Neural cell (in vitro differentiated cells): ENCODE data around the gene KDM4B. TPM values are rescaled to one million over a fixed set of nuclear protein-coding genes. Genes with fewer than 3 reads are reported as not detected.

Source experiments
- H2AFZ ChIP-seq: fragments of 200-600, 300-800 bp; sonication (generic), shearing (Covaris generic); 2 replicates; pipeline ENCODE4 v1.6.0; 2014; ENCODE audit warnings: low read depth, mild to moderate bottlenecking, antibody characterized with exemption, low read length, moderate library complexity
- H3F3A ChIP-seq: fragments of 200-600 bp; shearing (Covaris generic); 2 replicates; pipeline ENCODE4 v1.6.1; 2016; ENCODE audit warnings: mild to moderate bottlenecking, moderate library complexity, mixed read lengths, antibody characterized with exemption, low read length; ENCODE audit not compliant: insufficient read depth, poor library complexity, severe bottlenecking
- H3K27ac ChIP-seq: fragments of 200-600, 300-800 bp; sonication (generic), shearing (Covaris generic); 2 replicates; pipeline ENCODE4 v1.5.1; 2014; ENCODE audit warnings: mild to moderate bottlenecking, low read length, moderate library complexity
- H3K27me3 ChIP-seq: fragments of 300-800, 200-600 bp; sonication (generic), shearing (Covaris generic); 2 replicates; pipeline ENCODE4 v1.6.0; 2014; ENCODE audit warnings: mild to moderate bottlenecking, low read depth, low read length, moderate library complexity; ENCODE audit not compliant: insufficient read depth
- H3K36me3 ChIP-seq: fragments of 300-800, 200-600 bp; sonication (generic), shearing (Covaris generic); 2 replicates; pipeline ENCODE4 v1.5.1; 2014; ENCODE audit warnings: mild to moderate bottlenecking, antibody characterized with exemption, low read length, moderate library complexity; ENCODE audit not compliant: insufficient read depth
- H3K4me2 ChIP-seq: fragments of 300-800, 200-600 bp; sonication (generic), shearing (Covaris generic); 2 replicates; pipeline ENCODE4 v1.6.0; 2014; ENCODE audit warnings: mild to moderate bottlenecking, low read length
- H3K4me3 ChIP-seq: fragments of 300-800, 200-600 bp; sonication (generic), shearing (Covaris generic); 2 replicates; pipeline ENCODE4 v1.5.1; 2014; ENCODE audit warnings: mild to moderate bottlenecking, low read length, moderate library complexity
- H3K79me2 ChIP-seq: fragments of 200-600 bp; shearing (Covaris generic); replicated peaks from 2 replicates; pipeline ENCODE4 v1.6.0; 2014; ENCODE audit warnings: mild to moderate bottlenecking, low read length, moderate library complexity; ENCODE audit not compliant: insufficient read depth
- H3K9ac ChIP-seq: fragments of 300-800, 200-600 bp; sonication (generic), shearing (Covaris generic); 2 replicates; pipeline ENCODE4 v1.6.1; 2016; ENCODE audit warnings: mild to moderate bottlenecking, low read length, mixed read lengths
- H3K9me2 ChIP-seq: fragments of 200-600 bp; shearing (Covaris generic); 2 replicates; pipeline ENCODE4 v1.6.1; 2016; ENCODE audit warnings: mild to moderate bottlenecking, low read length, mixed read lengths; ENCODE audit not compliant: insufficient read depth
- H3K9me3 ChIP-seq: fragments of 200-600, 300-800 bp; sonication (generic), shearing (Covaris generic); 2 replicates; pipeline ENCODE4 v1.6.1; 2016; ENCODE audit warnings: mild to moderate bottlenecking, mixed run types, low read length, moderate library complexity, mixed read lengths
- H4K20me1 ChIP-seq: fragments of 200-600 bp; shearing (Covaris generic); 2 replicates; pipeline ENCODE4 v1.6.1; 2016; ENCODE audit warnings: mild to moderate bottlenecking, mixed run types; ENCODE audit not compliant: insufficient read depth
- EP300 ChIP-seq: fragments of 450-650 bp; conservative IDR thresholded peaks from 2 replicates; pipeline ENCODE4 v1.6.1; 2014; ENCODE audit warnings: antibody characterized with exemption, mild to moderate bottlenecking, moderate library complexity; ENCODE audit not compliant: poor library complexity, severe bottlenecking
- EZH2 ChIP-seq: fragments of 200-600, 300-800 bp; shearing (Covaris generic), sonication (generic); IDR thresholded peaks from 2 replicates; pipeline ENCODE4 v1.6.1; 2014; ENCODE audit warnings: antibody characterized with exemption, low read length, borderline replicate concordance, mild to moderate bottlenecking; ENCODE audit not compliant: insufficient read depth, poor library complexity, severe bottlenecking
- MXI1 ChIP-seq: fragments of 450-650 bp; conservative IDR thresholded peaks from 2 replicates; pipeline ENCODE4 v1.6.1; 2014; ENCODE audit warnings: antibody characterized with exemption, mild to moderate bottlenecking; ENCODE audit not compliant: poor library complexity, severe bottlenecking
- POLR2AphosphoS5 ChIP-seq: IDR thresholded peaks from 2 replicates; pipeline ENCODE4 v1.6.1; 2012
- polyA plus RNA-seq: library from polyadenylated mRNA; depleted of rRNA; stranded (reverse); fragments of >200 nt; gene quantifications from 2 replicates; pipeline ENCODE4 v1.2.3, GENCODE V29; 2014
- TF ChIP-seq, protein P1 (sequence below): IDR thresholded peaks from 2 replicates; pipeline ENCODE4 v1.6.1; 2012; ENCODE audit warnings: borderline replicate concordance
- TF ChIP-seq, protein P2 (sequence below): fragments of 450-650 bp; IDR thresholded peaks from 2 replicates; pipeline ENCODE4 v1.5.1; 2014; ENCODE audit warnings: antibody characterized with exemption, mild to moderate bottlenecking, moderate library complexity; ENCODE audit not compliant: poor library complexity, severe bottlenecking

Gene KDM4B
- polyA plus RNA-seq, 1 donor from 2014 or later = 19.1 TPM

DNA sequence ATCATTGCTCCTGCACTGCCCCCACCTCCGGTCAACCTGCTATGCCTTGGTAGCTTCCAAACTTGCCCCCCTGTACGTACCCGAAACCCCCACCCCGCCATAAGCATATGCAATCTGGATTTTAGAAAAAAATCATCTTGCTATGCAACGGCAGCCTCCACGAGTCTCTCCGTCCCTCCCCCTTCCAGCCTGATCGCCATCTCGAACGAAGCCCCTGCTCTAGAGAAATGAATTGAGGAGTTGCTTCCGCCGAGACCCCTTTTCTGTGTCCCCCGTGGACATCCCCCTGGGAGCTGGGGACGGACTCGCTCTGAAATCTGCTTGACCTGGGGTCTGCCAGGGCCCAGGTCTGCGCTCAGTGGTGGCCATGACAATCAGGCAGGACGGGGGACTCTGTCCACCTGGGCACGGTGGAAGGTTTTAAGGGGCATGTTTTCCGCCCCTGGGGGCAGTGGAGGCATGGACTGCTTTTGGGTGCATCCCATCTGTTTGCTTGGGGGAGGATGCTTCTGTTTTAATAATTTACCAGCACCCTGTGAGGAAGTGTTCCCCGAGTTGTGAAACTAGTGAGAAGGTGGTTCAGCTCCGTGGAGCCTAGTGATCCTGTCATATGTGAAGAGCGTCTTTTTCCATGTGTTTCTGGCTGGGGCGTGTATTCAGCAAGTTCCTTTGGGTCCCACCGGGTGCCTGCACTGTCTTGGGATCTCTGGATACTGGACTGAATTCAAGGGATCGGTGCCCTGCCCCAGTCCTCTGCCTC, 1.0 kb downstream of the KDM4B start:
- H3K9ac ChIP-seq = peak overlapping the region; percentile 84
- H3F3A ChIP-seq = no peaks in the 10 kb centered on the region
- peaks cover 47% of the 10 kb centered on the region for H3K79me2 ChIP-seq
- H3K4me3 ChIP-seq = peak overlapping the region; percentile 79
- peak overlapping the region; percentile 34 for H3K27ac ChIP-seq
- TF ChIP-seq POLR2AphosphoS5 (no peak), EZH2 (no peak), MXI1 (peak; percentile 35), EP300 (no peak)
- TF ChIP-seq, protein P1, sequence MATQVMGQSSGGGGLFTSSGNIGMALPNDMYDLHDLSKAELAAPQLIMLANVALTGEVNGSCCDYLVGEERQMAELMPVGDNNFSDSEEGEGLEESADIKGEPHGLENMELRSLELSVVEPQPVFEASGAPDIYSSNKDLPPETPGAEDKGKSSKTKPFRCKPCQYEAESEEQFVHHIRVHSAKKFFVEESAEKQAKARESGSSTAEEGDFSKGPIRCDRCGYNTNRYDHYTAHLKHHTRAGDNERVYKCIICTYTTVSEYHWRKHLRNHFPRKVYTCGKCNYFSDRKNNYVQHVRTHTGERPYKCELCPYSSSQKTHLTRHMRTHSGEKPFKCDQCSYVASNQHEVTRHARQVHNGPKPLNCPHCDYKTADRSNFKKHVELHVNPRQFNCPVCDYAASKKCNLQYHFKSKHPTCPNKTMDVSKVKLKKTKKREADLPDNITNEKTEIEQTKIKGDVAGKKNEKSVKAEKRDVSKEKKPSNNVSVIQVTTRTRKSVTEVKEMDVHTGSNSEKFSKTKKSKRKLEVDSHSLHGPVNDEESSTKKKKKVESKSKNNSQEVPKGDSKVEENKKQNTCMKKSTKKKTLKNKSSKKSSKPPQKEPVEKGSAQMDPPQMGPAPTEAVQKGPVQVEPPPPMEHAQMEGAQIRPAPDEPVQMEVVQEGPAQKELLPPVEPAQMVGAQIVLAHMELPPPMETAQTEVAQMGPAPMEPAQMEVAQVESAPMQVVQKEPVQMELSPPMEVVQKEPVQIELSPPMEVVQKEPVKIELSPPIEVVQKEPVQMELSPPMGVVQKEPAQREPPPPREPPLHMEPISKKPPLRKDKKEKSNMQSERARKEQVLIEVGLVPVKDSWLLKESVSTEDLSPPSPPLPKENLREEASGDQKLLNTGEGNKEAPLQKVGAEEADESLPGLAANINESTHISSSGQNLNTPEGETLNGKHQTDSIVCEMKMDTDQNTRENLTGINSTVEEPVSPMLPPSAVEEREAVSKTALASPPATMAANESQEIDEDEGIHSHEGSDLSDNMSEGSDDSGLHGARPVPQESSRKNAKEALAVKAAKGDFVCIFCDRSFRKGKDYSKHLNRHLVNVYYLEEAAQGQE = no peak
- no peaks in the 10 kb centered on the region for H3K36me3 ChIP-seq
- no peaks in the 10 kb centered on the region for H3K9me2 ChIP-seq
- H3K27me3 ChIP-seq = no peaks in the 10 kb centered on the region
- H4K20me1 ChIP-seq = peaks cover 15% of the 10 kb centered on the region
- peak overlapping the region; percentile 83 for H3K4me2 ChIP-seq
- H3K9me3 ChIP-seq = no peaks in the 10 kb centered on the region
- H2AFZ ChIP-seq = no peak overlapping the region

DNA sequence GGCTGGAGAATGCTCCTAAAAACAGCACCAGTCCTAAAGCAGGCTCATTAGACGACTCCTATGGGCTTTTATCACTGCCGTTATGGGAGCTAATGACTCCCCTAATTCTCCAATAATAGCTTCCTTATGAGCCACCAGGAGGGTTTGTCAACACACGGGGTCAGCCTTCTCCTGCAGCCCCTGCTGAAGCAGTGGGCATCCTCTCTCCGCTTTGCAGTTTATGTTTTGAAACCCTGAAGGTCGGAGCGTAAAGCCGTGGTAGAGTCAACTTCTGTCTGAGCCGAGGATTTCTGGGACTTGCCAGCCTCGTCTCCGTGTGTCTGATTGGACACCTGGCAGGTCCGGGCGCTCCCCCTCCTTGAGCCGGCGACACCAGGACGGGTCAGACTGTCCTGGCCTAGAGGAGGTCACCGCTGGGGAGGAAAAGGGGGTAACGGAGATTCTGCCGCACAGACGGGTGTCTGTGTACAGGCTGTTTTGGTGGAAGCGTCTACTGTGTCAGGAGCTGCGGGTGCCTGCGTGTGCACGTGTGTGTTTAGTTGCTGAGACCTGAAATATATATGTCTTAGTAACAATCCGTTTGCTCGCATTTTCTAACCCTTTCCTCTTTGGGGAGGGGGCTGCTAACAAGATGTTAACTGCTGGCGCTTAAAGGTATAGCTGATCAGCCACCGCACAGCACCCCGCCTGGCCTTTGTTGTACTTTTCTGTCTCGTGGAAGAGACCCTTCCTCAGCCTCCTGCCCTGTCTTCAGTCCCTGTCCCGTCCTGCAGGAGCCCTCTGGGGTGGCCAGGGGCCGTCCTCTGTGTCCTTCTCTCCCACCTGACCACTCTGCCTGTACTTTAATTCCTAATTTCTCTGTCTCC, 1.9 kb downstream of the KDM4B start:
- Histone ChIP-seq H3F3A (no peaks in the 10 kb centered on the region), H3K9ac (peak overlapping the region; percentile 84), H3K79me2 (peaks cover 55% of the 10 kb centered on the region), H3K9me3 (no peaks in the 10 kb centered on the region), H4K20me1 (peaks cover 15% of the 10 kb centered on the region), H3K36me3 (no peaks in the 10 kb centered on the region), H2AFZ (no peak overlapping the region), H3K4me3 (peak overlapping the region; percentile 79), H3K4me2 (peak overlapping the region; percentile 83), H3K27ac (peak overlapping the region; percentile 15), H3K27me3 (no peaks in the 10 kb centered on the region), H3K9me2 (no peaks in the 10 kb centered on the region)
- TF ChIP-seq MXI1 = peak; percentile 52
- TF ChIP-seq, protein P2, sequence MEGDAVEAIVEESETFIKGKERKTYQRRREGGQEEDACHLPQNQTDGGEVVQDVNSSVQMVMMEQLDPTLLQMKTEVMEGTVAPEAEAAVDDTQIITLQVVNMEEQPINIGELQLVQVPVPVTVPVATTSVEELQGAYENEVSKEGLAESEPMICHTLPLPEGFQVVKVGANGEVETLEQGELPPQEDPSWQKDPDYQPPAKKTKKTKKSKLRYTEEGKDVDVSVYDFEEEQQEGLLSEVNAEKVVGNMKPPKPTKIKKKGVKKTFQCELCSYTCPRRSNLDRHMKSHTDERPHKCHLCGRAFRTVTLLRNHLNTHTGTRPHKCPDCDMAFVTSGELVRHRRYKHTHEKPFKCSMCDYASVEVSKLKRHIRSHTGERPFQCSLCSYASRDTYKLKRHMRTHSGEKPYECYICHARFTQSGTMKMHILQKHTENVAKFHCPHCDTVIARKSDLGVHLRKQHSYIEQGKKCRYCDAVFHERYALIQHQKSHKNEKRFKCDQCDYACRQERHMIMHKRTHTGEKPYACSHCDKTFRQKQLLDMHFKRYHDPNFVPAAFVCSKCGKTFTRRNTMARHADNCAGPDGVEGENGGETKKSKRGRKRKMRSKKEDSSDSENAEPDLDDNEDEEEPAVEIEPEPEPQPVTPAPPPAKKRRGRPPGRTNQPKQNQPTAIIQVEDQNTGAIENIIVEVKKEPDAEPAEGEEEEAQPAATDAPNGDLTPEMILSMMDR = no peak
